Nephron (organoid): Measurements from ENCODE around the gene SLC38A8.

Experiments
- H3K27ac Mint-ChIP-seq, 3 experiments: 2 replicates each; pipeline ENCODE4 v1.8.0; 2020; ENCODE audit warnings: mixed read lengths in 3 of 3, mild to moderate bottlenecking in 2 of 3, moderate library complexity in 1 of 3
- H3K27me3 Mint-ChIP-seq: 2 replicates; pipeline ENCODE4 v1.8.0; 2021; ENCODE audit warnings: low read depth, mild to moderate bottlenecking, moderate library complexity, mixed read lengths
- H3K36me3 Mint-ChIP-seq: 2 replicates; pipeline ENCODE4 v1.8.0; 2020; ENCODE audit warnings: low read depth, mixed read lengths
- H3K4me1 Mint-ChIP-seq: 2 replicates; pipeline ENCODE4 v1.8.0; 2020; ENCODE audit warnings: mixed read lengths
- H3K4me3 Mint-ChIP-seq, 3 experiments: 2 replicates each; pipeline ENCODE4 v1.8.0; 2020; ENCODE audit warnings: mild to moderate bottlenecking in 3 of 3, mixed read lengths in 3 of 3, moderate library complexity in 2 of 3
- H3K9me3 Mint-ChIP-seq: 2 replicates; pipeline ENCODE4 v1.8.0; 2020; ENCODE audit warnings: mixed read lengths
- CTCF ChIP-seq, 3 experiments: fragments of 200-600 bp; sonication (generic); IDR thresholded peaks; one replicate each; pipeline ENCODE4 v1.5.0; 2021; ENCODE audit warnings: antibody characterized with exemption in 3 of 3; ENCODE audit not compliant: unreplicated experiment in 3 of 3

The SLC38A8 gene

GRCh38 chr16:84032458-84033178, 10.0 kb downstream of the SLC38A8 start:
- H3K36me3 Mint-ChIP-seq, result no peaks in the 10 kb centered on the region
- H3K27me3 Mint-ChIP-seq, result peaks cover 10% of the 10 kb centered on the region
- H3K4me3 Mint-ChIP-seq, result no peak overlapping the region
- no peak for TF ChIP-seq CTCF (IDR thresholded peaks at IDR 0.05; ENCODE audit: unreplicated experiment in 3 of 3)
- peaks cover 3% of the 10 kb centered on the region for H3K9me3 Mint-ChIP-seq
- peaks cover 5% of the 10 kb centered on the region for H3K4me1 Mint-ChIP-seq
- H3K27ac Mint-ChIP-seq, result no peak overlapping the region

- TF ChIP-seq CTCF (IDR thresholded peaks at IDR 0.05; ENCODE audit: unreplicated experiment in 3 of 3), result no peak
- H3K27ac Mint-ChIP-seq, result no peak overlapping the region
- H3K27me3 Mint-ChIP-seq, result peaks cover 10% of the 10 kb centered on the region
- no peaks in the 10 kb centered on the region for H3K36me3 Mint-ChIP-seq
- H3K9me3 Mint-ChIP-seq, result peaks cover 3% of the 10 kb centered on the region
- H3K4me3 Mint-ChIP-seq, result no peak overlapping the region
- H3K4me1 Mint-ChIP-seq, result peaks cover 7% of the 10 kb centered on the region
Measured at GRCh38 chr16:84031556-84031955, 11.0 kb downstream of the SLC38A8 start.

- H3K27ac Mint-ChIP-seq, result no peak overlapping the region
- no peak for TF ChIP-seq CTCF (IDR thresholded peaks at IDR 0.05; ENCODE audit: unreplicated experiment in 3 of 3)
- peaks cover 10% of the 10 kb centered on the region for H3K27me3 Mint-ChIP-seq
- peaks cover 7% of the 10 kb centered on the region for H3K4me1 Mint-ChIP-seq
- no peak overlapping the region for H3K4me3 Mint-ChIP-seq
- no peaks in the 10 kb centered on the region for H3K36me3 Mint-ChIP-seq
- no peaks in the 10 kb centered on the region for H3K9me3 Mint-ChIP-seq
Measured at GRCh38 chr16:84029297-84030047, 13.1 kb downstream of the SLC38A8 start.

GRCh38 chr16:84027625-84028024, 15.0 kb downstream of the SLC38A8 start:
- peaks cover 7% of the 10 kb centered on the region for H3K4me1 Mint-ChIP-seq
- H3K27me3 Mint-ChIP-seq, result peaks cover 13% of the 10 kb centered on the region
- no peak overlapping the region for H3K4me3 Mint-ChIP-seq
- no peak for TF ChIP-seq CTCF (IDR thresholded peaks at IDR 0.05; ENCODE audit: unreplicated experiment in 3 of 3)
- H3K36me3 Mint-ChIP-seq, result no peaks in the 10 kb centered on the region
- peak overlapping the region in 1 of 3 experiments; percentile 6 for H3K27ac Mint-ChIP-seq
- H3K9me3 Mint-ChIP-seq, result no peaks in the 10 kb centered on the region

- Mint-ChIP-seq H3K9me3 (peaks cover 8% of the 10 kb centered on the region), H3K4me1 (peaks cover 7% of the 10 kb centered on the region), H3K27me3 (peaks cover 14% of the 10 kb centered on the region), H3K27ac (no peak overlapping the region), H3K4me3 (no peak overlapping the region), H3K36me3 (peaks cover 1% of the 10 kb centered on the region)
- no peak for TF ChIP-seq CTCF (IDR thresholded peaks at IDR 0.05; ENCODE audit: unreplicated experiment in 3 of 3)
Measured at GRCh38 chr16:84026606-84027005, 16.0 kb downstream of the SLC38A8 start.
